ENCODE results near the gene PLET1.

DNA sequence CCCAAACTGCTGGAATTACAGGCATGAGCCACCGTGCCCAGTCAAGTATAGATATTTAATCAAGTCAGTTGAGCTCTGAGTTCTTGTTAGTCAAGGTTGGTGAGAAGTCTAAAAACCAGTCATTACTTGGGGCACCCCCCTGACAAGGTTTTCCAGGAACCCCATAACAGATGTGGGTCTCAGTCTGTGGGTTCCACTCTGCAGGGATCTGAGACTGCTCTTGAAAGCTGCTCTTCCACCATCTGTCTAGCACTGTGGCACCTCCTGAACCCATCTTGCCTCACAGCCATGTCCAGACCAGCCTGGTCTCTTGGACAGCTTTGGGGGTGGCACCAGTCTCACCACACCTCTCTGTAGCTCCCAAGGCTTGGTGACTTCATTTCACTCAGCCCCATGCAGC is 44.3 kb upstream of the PLET1 start:
- no peak for TF ChIP-seq EZH2 (IDR thresholded peaks at IDR 0.05; ENCODE audit: insufficient read depth, poor library complexity, severe bottlenecking)
- no peak for TF ChIP-seq EZH2phosphoT487 (IDR thresholded peaks at IDR 0.05; ENCODE audit: insufficient read depth, low read depth)

Data from GM23248 (cell line).